ENCODE results near the gene SCARB2.

GRCh38 chr4:76203541-76203940 is 10.1 kb downstream of the SCARB2 start:
- TF ChIP-seq, protein P1, sequence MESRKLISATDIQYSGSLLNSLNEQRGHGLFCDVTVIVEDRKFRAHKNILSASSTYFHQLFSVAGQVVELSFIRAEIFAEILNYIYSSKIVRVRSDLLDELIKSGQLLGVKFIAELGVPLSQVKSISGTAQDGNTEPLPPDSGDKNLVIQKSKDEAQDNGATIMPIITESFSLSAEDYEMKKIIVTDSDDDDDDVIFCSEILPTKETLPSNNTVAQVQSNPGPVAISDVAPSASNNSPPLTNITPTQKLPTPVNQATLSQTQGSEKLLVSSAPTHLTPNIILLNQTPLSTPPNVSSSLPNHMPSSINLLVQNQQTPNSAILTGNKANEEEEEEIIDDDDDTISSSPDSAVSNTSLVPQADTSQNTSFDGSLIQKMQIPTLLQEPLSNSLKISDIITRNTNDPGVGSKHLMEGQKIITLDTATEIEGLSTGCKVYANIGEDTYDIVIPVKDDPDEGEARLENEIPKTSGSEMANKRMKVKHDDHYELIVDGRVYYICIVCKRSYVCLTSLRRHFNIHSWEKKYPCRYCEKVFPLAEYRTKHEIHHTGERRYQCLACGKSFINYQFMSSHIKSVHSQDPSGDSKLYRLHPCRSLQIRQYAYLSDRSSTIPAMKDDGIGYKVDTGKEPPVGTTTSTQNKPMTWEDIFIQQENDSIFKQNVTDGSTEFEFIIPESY (IDR thresholded peaks at IDR 0.05), result no peak
- TF ChIP-seq, protein P2, sequence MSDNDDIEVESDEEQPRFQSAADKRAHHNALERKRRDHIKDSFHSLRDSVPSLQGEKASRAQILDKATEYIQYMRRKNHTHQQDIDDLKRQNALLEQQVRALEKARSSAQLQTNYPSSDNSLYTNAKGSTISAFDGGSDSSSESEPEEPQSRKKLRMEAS (IDR thresholded peaks at IDR 0.05), result no peak
- TF ChIP-seq CTCF (IDR thresholded peaks at IDR 0.05; ENCODE audit: low read depth, low read length, missing input control), result no peak
- no peak for TF ChIP-seq JUND (IDR thresholded peaks at IDR 0.05)
- TF ChIP-seq RAD21 (IDR thresholded peaks at IDR 0.05), result no peak
- TF ChIP-seq TAF1 (conservative IDR thresholded peaks at IDR 0.05), result no peak
- no peak for TF ChIP-seq ATF3 (IDR thresholded peaks at IDR 0.05)
- no peak for TF ChIP-seq YY1 (IDR thresholded peaks at IDR 0.05)
- TF ChIP-seq GABPA (IDR thresholded peaks at IDR 0.05 in 1 of 2, conservative IDR thresholded peaks at IDR 0.05 in 1 of 2), result no peak
- no peak for TF ChIP-seq EGR1 (IDR thresholded peaks at IDR 0.05; ENCODE audit: low read depth in 2 of 2)
- TF ChIP-seq, protein P3, sequence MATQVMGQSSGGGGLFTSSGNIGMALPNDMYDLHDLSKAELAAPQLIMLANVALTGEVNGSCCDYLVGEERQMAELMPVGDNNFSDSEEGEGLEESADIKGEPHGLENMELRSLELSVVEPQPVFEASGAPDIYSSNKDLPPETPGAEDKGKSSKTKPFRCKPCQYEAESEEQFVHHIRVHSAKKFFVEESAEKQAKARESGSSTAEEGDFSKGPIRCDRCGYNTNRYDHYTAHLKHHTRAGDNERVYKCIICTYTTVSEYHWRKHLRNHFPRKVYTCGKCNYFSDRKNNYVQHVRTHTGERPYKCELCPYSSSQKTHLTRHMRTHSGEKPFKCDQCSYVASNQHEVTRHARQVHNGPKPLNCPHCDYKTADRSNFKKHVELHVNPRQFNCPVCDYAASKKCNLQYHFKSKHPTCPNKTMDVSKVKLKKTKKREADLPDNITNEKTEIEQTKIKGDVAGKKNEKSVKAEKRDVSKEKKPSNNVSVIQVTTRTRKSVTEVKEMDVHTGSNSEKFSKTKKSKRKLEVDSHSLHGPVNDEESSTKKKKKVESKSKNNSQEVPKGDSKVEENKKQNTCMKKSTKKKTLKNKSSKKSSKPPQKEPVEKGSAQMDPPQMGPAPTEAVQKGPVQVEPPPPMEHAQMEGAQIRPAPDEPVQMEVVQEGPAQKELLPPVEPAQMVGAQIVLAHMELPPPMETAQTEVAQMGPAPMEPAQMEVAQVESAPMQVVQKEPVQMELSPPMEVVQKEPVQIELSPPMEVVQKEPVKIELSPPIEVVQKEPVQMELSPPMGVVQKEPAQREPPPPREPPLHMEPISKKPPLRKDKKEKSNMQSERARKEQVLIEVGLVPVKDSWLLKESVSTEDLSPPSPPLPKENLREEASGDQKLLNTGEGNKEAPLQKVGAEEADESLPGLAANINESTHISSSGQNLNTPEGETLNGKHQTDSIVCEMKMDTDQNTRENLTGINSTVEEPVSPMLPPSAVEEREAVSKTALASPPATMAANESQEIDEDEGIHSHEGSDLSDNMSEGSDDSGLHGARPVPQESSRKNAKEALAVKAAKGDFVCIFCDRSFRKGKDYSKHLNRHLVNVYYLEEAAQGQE (IDR thresholded peaks at IDR 0.05), result no peak
- TF ChIP-seq SP1 (IDR thresholded peaks at IDR 0.05), result no peak
- TF ChIP-seq HNF4A (conservative IDR thresholded peaks at IDR 0.05), result no peak

Data from liver (tissue), 3 donors.